A549 (cell line): ENCODE results near the gene ANKRD33. TPM values are rescaled to one million over a fixed set of nuclear protein-coding genes. Genes with fewer than 3 reads are reported as not detected.

Source experiments
- polyA plus RNA-seq, 4 experiments: library from polyadenylated mRNA; depleted of rRNA in 3 of 4; stranded (reverse); fragments of >200 nt; fragmentation: RNase III in 1 of 4; extraction: RNeasy Plus Mini Kit Qiagen cat#74134 plus additional on column Dnase treatment in 1 of 4; gene quantifications; 2 replicates in 3 of 4; 3 replicates in 1 of 4; pipeline ENCODE4 v1.2.3, GENCODE V29; 2011 to 2017

Gene ANKRD33
- polyA plus RNA-seq, 2 of the 4 experiments (the other 2 are of a cell fraction), result not detected

Other genes with a start within 250 kb of the ANKRD33 start
- 0.22 and 0.26 TPM in 2 replicates for gene FIGNL2, start 39.4 kb upstream of the ANKRD33 start, polyA plus RNA-seq (2011; rRNA removed)
- gene FIGNL2, start 39.4 kb upstream of the ANKRD33 start, polyA plus RNA-seq (2017; fragmentation: RNase III; extraction: RNeasy Plus Mini Kit Qiagen cat#74134 plus additional on column Dnase treatment), result 0.36 to 0.46 TPM (median 0.38 TPM) in 3 replicates
- gene ACVRL1, start 19.4 kb downstream of the ANKRD33 start, polyA plus RNA-seq (2011; rRNA removed), result 0.03 and 0.22 TPM in 2 replicates
- 0.05 TPM in 1 of 3 replicates, not detected in the others for gene ACVRL1, start 19.4 kb downstream of the ANKRD33 start, polyA plus RNA-seq (2017; fragmentation: RNase III; extraction: RNeasy Plus Mini Kit Qiagen cat#74134 plus additional on column Dnase treatment)
- 18.4 and 20.1 TPM in 2 replicates for gene ACVR1B, start 63.6 kb downstream of the ANKRD33 start, polyA plus RNA-seq (2011; rRNA removed)
- 13.2 to 15.2 TPM (median 14.6 TPM) in 3 replicates for gene ACVR1B, start 63.6 kb downstream of the ANKRD33 start, polyA plus RNA-seq (2017; fragmentation: RNase III; extraction: RNeasy Plus Mini Kit Qiagen cat#74134 plus additional on column Dnase treatment)
- 0.22 and 0.35 TPM in 2 replicates for gene TAMALIN, start 118.8 kb downstream of the ANKRD33 start, polyA plus RNA-seq (2011; rRNA removed)
- gene TAMALIN, start 118.8 kb downstream of the ANKRD33 start, polyA plus RNA-seq (2017; fragmentation: RNase III; extraction: RNeasy Plus Mini Kit Qiagen cat#74134 plus additional on column Dnase treatment), result 0.16 to 0.30 TPM (median 0.29 TPM) in 3 replicates
- gene NR4A1, start 163.3 kb downstream of the ANKRD33 start, polyA plus RNA-seq (2011; rRNA removed), result 81.3 and 89.6 TPM in 2 replicates
- gene NR4A1, start 163.3 kb downstream of the ANKRD33 start, polyA plus RNA-seq (2017; fragmentation: RNase III; extraction: RNeasy Plus Mini Kit Qiagen cat#74134 plus additional on column Dnase treatment), result 24.7 to 39.6 TPM (median 28.7 TPM) in 3 replicates
- gene ATG101, start 181.9 kb downstream of the ANKRD33 start, polyA plus RNA-seq (2011; rRNA removed), result 124 and 141 TPM in 2 replicates
- gene ATG101, start 181.9 kb downstream of the ANKRD33 start, polyA plus RNA-seq (2017; fragmentation: RNase III; extraction: RNeasy Plus Mini Kit Qiagen cat#74134 plus additional on column Dnase treatment), result 81.3 to 87.9 TPM (median 82.6 TPM) in 3 replicates
- gene SMIM41, start 191.6 kb downstream of the ANKRD33 start, polyA plus RNA-seq (2011; rRNA removed), result not detected in 2 replicates
- gene SMIM41, start 191.6 kb downstream of the ANKRD33 start, polyA plus RNA-seq (2017; fragmentation: RNase III; extraction: RNeasy Plus Mini Kit Qiagen cat#74134 plus additional on column Dnase treatment), result not detected in 3 replicates